Lower leg skin (tissue), 3 donors: ENCODE results near the gene FOXI3.

Source experiments
- CTCF ChIP-seq, 3 donors: fragments of 450-650 bp; IDR thresholded peaks; one replicate each; pipeline ENCODE4 v1.5.1; 2016; ENCODE audit warnings: antibody characterized with exemption in 3 of 3, mild to moderate bottlenecking in 3 of 3, moderate library complexity in 2 of 3
- POLR2A ChIP-seq, 2 donors: fragments of 450-650 bp; IDR thresholded peaks; one replicate each; pipeline ENCODE4 v1.6.1; 2016 to 2017; ENCODE audit warnings: antibody characterized with exemption in 2 of 2, mild to moderate bottlenecking in 1 of 2, moderate library complexity in 1 of 2

GRCh38 chr2:88493481-88493880 lies 41.0 kb upstream of the FOXI3 start:
- TF ChIP-seq CTCF (IDR thresholded peaks at IDR 0.05) (no peak), POLR2A (IDR thresholded peaks at IDR 0.05) (no peak)
